IPS-18a (cell line): Measurements from ENCODE around the gene FERMT1.

Source experiments
- H3K27ac ChIP-seq: one replicate; pipeline ENCODE4 v1.5.1; 2013; ENCODE audit warnings: low read length
- H3K27me3 ChIP-seq: one replicate; pipeline ENCODE4 v1.6.1; 2013; ENCODE audit warnings: mild to moderate bottlenecking, low read length; ENCODE audit not compliant: control insufficient read depth, insufficient read depth
- H3K36me3 ChIP-seq: one replicate; pipeline ENCODE4 v1.6.1; 2013; ENCODE audit warnings: low read depth, low read length; ENCODE audit not compliant: control insufficient read depth
- H3K4me1 ChIP-seq: one replicate; pipeline ENCODE4 v1.6.1; 2013; ENCODE audit warnings: low read depth, low read length; ENCODE audit not compliant: control insufficient read depth
- H3K4me3 ChIP-seq: one replicate; pipeline ENCODE4 v1.5.1; 2013; ENCODE audit warnings: low read length
- H3K9ac ChIP-seq: one replicate; pipeline ENCODE4 v1.6.1; 2013; ENCODE audit warnings: mild to moderate bottlenecking, low read length, moderate library complexity
- H3K9me3 ChIP-seq: one replicate; pipeline ENCODE4 v1.6.1; 2013; ENCODE audit warnings: low read depth, low read length; ENCODE audit not compliant: control insufficient read depth

The FERMT1 gene

DNA sequence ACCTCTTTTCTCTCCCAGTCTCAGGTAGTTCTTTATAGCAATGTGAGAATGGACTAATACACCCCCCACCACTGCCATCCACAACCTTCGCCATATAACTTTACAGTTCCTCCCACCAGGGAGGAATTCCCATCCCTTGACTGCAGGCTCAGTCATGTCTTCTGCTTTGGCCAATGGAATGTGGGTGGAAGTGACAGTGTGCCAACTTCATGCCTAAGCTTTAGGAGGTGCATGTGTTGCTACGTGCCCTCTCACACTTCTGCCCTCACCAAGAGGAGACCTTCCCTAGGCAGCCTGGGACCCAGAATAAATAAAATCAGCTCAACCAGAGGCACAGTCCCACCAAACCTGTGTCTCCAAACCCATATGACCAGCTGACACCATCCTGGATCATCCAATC, 36.0 kb downstream of the FERMT1 start:
- H3K36me3 ChIP-seq: peaks cover 5% of the 10 kb centered on the region
- no peak overlapping the region for H3K4me3 ChIP-seq
- no peaks in the 10 kb centered on the region for H3K27me3 ChIP-seq
- H3K9me3 ChIP-seq: no peaks in the 10 kb centered on the region
- H3K9ac ChIP-seq: no peak overlapping the region
- H3K27ac ChIP-seq: no peak overlapping the region
- no peaks in the 10 kb centered on the region for H3K4me1 ChIP-seq

DNA sequence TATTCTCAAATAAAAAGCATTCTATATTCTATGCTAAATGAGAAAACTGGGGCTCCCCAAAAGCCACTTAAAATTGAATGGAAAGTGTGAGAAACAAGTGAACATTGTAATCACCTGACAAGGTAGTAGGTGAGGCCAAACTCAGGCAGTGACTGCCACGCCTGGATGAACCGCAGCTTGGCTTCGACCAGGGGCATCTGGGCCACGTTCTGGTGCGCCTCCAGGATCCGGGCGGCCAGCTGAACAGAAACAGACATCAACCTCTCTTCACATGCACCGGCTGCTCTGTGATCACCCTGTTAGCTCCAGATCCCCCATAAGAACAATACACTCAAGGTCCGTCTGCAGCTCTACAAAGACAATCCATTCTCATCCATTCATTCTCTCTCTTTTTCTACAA, 38.9 kb downstream of the FERMT1 start:
- no peaks in the 10 kb centered on the region for H3K9me3 ChIP-seq
- H3K9ac ChIP-seq: no peak overlapping the region
- no peaks in the 10 kb centered on the region for H3K27me3 ChIP-seq
- H3K4me3 ChIP-seq: no peak overlapping the region
- H3K36me3 ChIP-seq: peaks cover 8% of the 10 kb centered on the region
- no peaks in the 10 kb centered on the region for H3K4me1 ChIP-seq
- H3K27ac ChIP-seq: no peak overlapping the region

GRCh38 chr20:6081236-6081635, 41.6 kb downstream of the FERMT1 start:
- Histone ChIP-seq H3K27me3 (no peaks in the 10 kb centered on the region), H3K27ac (no peak overlapping the region), H3K9me3 (no peaks in the 10 kb centered on the region), H3K36me3 (peaks cover 6% of the 10 kb centered on the region), H3K9ac (no peak overlapping the region), H3K4me3 (no peak overlapping the region), H3K4me1 (no peaks in the 10 kb centered on the region)

DNA sequence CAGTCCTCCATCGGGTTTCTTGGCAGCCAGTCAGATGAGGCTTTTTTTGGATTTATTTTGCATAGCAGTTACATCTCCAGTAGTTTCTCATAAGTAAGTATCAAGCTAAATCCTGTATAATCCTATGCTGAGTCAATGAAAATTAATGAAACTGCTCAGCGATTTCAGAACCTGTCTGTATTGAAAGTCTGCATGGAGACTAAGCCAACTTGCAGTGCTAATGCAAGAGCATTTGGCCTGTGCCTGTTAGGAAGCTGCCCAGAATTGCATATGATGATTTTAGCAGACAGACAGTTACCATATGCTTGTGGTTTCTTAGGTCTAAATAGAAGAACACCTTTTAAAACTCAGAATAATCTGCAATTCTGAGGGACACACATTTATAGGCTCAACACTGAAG, 43.8 kb downstream of the FERMT1 start:
- H3K27me3 ChIP-seq: no peaks in the 10 kb centered on the region
- H3K27ac ChIP-seq: no peak overlapping the region
- no peaks in the 10 kb centered on the region for H3K4me1 ChIP-seq
- H3K9ac ChIP-seq: no peak overlapping the region
- H3K4me3 ChIP-seq: no peak overlapping the region
- peaks cover 9% of the 10 kb centered on the region for H3K36me3 ChIP-seq
- H3K9me3 ChIP-seq: no peaks in the 10 kb centered on the region

DNA sequence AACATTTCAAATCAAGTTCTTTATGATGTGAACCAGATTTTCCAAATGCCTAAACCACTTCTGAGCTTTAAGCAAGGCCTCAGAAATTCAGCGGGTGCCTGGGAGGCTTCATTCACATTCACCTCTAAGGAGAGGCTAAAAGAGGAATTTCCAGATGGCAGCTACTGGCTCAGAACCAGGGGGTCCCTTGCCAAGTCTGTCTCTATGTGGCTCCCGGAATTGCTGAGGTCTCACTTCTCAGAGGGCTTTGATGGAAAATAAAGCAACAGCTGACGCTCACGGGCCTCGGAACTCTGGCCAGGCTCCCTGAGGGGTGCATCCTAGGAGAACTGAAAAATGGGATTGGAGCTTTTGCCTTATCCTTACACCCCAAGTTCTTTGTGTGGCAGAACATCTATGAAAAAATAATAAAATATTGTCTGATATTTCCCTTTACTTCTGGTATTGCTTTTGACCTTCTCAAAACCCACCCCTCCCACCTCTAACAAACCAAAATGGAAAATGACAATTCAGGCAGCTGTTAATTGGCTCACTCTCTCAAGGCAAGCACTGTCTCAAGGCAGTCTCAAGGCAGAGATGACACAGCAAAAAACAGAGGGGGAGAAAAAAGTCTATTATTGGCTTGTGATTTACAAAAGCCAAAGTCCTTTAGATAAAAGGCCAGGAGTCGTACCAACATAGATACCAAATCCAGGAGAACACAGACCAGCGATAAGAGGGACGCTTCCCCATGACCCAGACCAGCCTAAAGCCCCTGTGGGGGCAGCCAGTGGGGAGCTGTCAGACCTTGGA, 47.2 kb downstream of the FERMT1 start:
- no peak overlapping the region for H3K27ac ChIP-seq
- no peaks in the 10 kb centered on the region for H3K27me3 ChIP-seq
- H3K36me3 ChIP-seq: peaks cover 9% of the 10 kb centered on the region
- H3K4me3 ChIP-seq: no peak overlapping the region
- no peak overlapping the region for H3K9ac ChIP-seq
- no peaks in the 10 kb centered on the region for H3K9me3 ChIP-seq
- no peaks in the 10 kb centered on the region for H3K4me1 ChIP-seq

GRCh38 chr20:6074784-6075183, 48.0 kb downstream of the FERMT1 start:
- H3K27me3 ChIP-seq: no peaks in the 10 kb centered on the region
- H3K36me3 ChIP-seq: peaks cover 9% of the 10 kb centered on the region
- H3K9ac ChIP-seq: no peak overlapping the region
- H3K27ac ChIP-seq: no peak overlapping the region
- no peaks in the 10 kb centered on the region for H3K9me3 ChIP-seq
- H3K4me3 ChIP-seq: no peak overlapping the region
- no peaks in the 10 kb centered on the region for H3K4me1 ChIP-seq

DNA sequence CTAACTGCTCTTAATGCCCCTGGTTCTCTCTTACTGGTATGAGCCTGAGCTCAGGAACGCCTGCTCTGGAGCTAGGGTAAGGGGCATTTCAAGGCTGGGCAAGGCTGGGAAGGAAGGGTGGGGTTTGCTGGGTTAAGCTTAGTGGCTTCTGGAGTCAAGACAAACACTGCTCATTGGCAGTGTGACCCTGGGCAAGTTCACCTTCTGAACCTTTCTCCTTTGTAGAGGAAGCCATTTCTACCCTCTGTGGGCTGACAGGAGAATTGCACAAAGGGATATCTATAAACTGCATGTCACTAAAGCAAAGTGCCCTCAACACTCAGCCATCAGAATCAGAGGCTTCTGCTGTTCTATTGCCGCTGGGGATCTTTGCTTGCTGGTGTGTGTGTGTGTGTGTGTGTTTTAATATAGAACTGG, 48.7 kb downstream of the FERMT1 start:
- no peaks in the 10 kb centered on the region for H3K27me3 ChIP-seq
- no peaks in the 10 kb centered on the region for H3K9me3 ChIP-seq
- H3K4me1 ChIP-seq: no peaks in the 10 kb centered on the region
- no peak overlapping the region for H3K4me3 ChIP-seq
- no peak overlapping the region for H3K27ac ChIP-seq
- H3K36me3 ChIP-seq: peaks cover 8% of the 10 kb centered on the region
- H3K9ac ChIP-seq: no peak overlapping the region

DNA sequence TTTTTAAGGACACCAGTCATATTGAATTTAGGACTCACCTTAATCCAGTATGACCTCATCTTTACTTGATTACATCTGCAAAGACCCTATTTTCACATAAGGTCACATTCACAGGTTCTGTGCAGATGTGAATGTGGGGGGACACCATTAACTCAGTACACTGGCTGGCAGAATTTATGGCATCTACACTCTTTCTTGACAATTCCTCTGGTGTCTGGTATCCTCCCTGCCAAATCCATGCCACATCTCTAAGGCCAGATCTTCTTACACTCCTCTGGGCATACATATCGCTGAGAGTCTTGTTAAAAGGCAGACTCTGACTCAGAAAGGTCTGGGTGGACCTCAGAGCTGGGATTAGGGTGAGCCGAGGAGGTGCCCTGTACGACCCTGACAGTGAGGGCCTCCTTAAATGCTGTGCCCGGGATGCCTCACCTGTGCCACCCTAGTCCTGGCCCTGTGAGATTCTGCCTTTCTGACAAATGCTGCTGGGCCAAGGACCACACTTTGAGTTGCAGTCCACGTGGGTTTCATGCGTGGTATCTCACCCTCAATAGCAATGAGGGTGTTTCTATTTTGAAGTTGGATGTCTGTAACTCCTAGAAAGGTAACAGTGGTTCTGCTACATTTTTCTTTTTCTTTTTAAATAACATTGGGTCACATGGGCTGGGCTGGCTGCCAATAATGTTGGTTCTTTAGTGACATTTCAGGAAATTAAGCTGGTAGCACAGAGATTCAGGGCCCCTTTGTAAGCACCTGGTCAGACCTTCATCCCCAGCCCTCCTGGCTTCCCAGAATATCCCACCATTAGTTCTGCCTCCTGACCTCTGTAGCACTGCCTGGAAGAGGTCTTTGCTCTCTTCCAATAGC, 51.8 kb downstream of the FERMT1 start:
- Histone ChIP-seq H3K9me3 (no peaks in the 10 kb centered on the region), H3K27me3 (no peaks in the 10 kb centered on the region), H3K27ac (no peak overlapping the region), H3K4me1 (no peaks in the 10 kb centered on the region), H3K36me3 (peaks cover 3% of the 10 kb centered on the region), H3K9ac (no peak overlapping the region), H3K4me3 (no peak overlapping the region)

GRCh38 chr20:6069669-6070068, 53.2 kb downstream of the FERMT1 start:
- H3K9me3 ChIP-seq: no peaks in the 10 kb centered on the region
- H3K36me3 ChIP-seq: no peaks in the 10 kb centered on the region
- no peaks in the 10 kb centered on the region for H3K27me3 ChIP-seq
- H3K4me1 ChIP-seq: no peaks in the 10 kb centered on the region
- H3K4me3 ChIP-seq: no peak overlapping the region
- H3K27ac ChIP-seq: no peak overlapping the region
- H3K9ac ChIP-seq: no peak overlapping the region

DNA sequence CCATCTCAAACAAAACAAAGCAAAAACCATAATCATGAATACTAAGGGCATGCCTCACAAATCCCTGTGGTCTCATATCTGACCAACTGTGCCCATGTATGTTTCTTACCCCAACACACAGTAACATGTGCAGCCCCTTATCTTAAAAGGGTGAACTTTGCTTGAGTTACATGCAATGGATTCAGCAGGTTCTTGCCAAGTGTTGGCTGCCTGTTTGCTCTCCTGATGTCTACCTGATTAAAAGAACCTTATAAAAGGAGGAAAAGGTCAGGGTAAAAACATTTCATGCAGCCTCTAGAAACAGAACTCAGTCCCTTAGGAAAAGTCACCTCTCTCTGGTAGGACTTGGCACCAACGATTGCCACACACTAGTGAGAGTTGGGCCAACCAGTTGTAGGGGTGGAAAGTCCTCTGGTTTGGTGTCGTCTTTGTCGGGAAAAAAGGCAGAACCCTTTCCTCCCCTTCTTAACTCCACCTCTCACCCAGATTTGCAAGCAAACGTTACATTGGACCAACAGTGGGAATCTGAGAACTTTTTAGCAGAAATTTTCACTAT, 55.0 kb downstream of the FERMT1 start:
- Histone ChIP-seq H3K9ac (no peak overlapping the region), H3K4me3 (no peak overlapping the region), H3K27me3 (no peaks in the 10 kb centered on the region), H3K36me3 (no peaks in the 10 kb centered on the region), H3K9me3 (no peaks in the 10 kb centered on the region), H3K4me1 (no peaks in the 10 kb centered on the region), H3K27ac (no peak overlapping the region)

GRCh38 chr20:6066582-6066981, 56.2 kb downstream of the FERMT1 start:
- H3K4me3 ChIP-seq: no peak overlapping the region
- H3K27ac ChIP-seq: no peak overlapping the region
- H3K4me1 ChIP-seq: no peaks in the 10 kb centered on the region
- H3K36me3 ChIP-seq: no peaks in the 10 kb centered on the region
- H3K9me3 ChIP-seq: no peaks in the 10 kb centered on the region
- no peaks in the 10 kb centered on the region for H3K27me3 ChIP-seq
- no peak overlapping the region for H3K9ac ChIP-seq
